K562 (cell line): ENCODE results near the gene ACTR3C. TPM values are rescaled to one million over a fixed set of nuclear protein-coding genes. Genes with fewer than 3 reads are reported as not detected.

Source experiments
- ARID1B ChIP-seq: fragments of 450-650 bp; IDR thresholded peaks from 2 replicates; pipeline ENCODE4 v1.6.1; 2016; ENCODE audit warnings: antibody characterized with exemption, mild to moderate bottlenecking, inconsistent platforms
- ARNT ChIP-seq, 2 experiments: fragments of 450-650 bp; IDR thresholded peaks; 2 replicates each; pipeline ENCODE4 v1.6.1; 2016; ENCODE audit warnings: mild to moderate bottlenecking in 1 of 2
- ATF7 ChIP-seq: fragments of 450-650 bp; IDR thresholded peaks from 2 replicates; pipeline ENCODE4 v1.7.1; 2014; ENCODE audit warnings: mild to moderate bottlenecking, moderate library complexity
- CCNT2 ChIP-seq: IDR thresholded peaks from 2 replicates; pipeline ENCODE4 v1.6.1; 2011; ENCODE audit warnings: borderline replicate concordance, low read depth, mild to moderate bottlenecking, moderate library complexity, mixed read lengths, low read length; ENCODE audit not compliant: insufficient read length; ENCODE audit errors: extremely low read depth
- CTCF ChIP-seq, 3 experiments: IDR thresholded peaks in 2 of 3; conservative IDR thresholded peaks in 1 of 3; 2 replicates each; pipeline ENCODE4 v1.5.1; 2011 to 2012; ENCODE audit warnings: low read length in 3 of 3, mild to moderate bottlenecking in 3 of 3, control low read depth in 2 of 3, improper control_type of control experiment in 1 of 3, inconsistent platforms in 1 of 3, low read depth in 1 of 3, mixed read lengths in 1 of 3, moderate library complexity in 1 of 3; ENCODE audit not compliant: insufficient read depth in 2 of 3
- FOXJ2 ChIP-seq: fragments of 200-800 bp; sonication (Bioruptor generic); IDR thresholded peaks from 2 replicates; pipeline ENCODE4 v1.6.1; 2016; ENCODE audit warnings: missing genetic modification characterization, missing compliant biosample characterization
- GATA2 ChIP-seq: sonication (generic); formaldehyde crosslinking; IDR thresholded peaks from 2 replicates; pipeline ENCODE4 v1.4.0; 2020; ENCODE audit warnings: mild to moderate bottlenecking, missing genetic modification reagents
- JUN ChIP-seq, 2 experiments: sonication (generic) in 1 of 2; formaldehyde crosslinking in 1 of 2; IDR thresholded peaks; 2 replicates each; pipeline versions ENCODE4 v1.6.1 to v1.8.0; 2012 to 2022; ENCODE audit warnings: borderline replicate concordance in 2 of 2, mild to moderate bottlenecking in 2 of 2, improper control_type of control experiment in 1 of 2, low read depth in 1 of 2, low read length in 1 of 2, missing genetic modification reagents in 1 of 2
- NR1H2 ChIP-seq: sonication (generic); formaldehyde crosslinking; IDR thresholded peaks from 2 replicates; pipeline ENCODE4 v1.4.0; 2020; ENCODE audit warnings: mild to moderate bottlenecking, missing genetic modification reagents
- PATZ1 ChIP-seq: fragments of 250-450 bp; sonication (Bioruptor Pico); IDR thresholded peaks from 2 replicates; pipeline ENCODE4 v1.5.0; 2020; ENCODE audit warnings: mild to moderate bottlenecking, borderline replicate concordance
- RBM39 ChIP-seq: fragments of 200-400 bp; formaldehyde crosslinking; optimal IDR thresholded peaks from 2 replicates; pipeline ENCODE3; 2018; ENCODE audit warnings: low read depth, low read length
- SMARCB1 ChIP-seq: IDR thresholded peaks from 2 replicates; pipeline ENCODE4 v1.6.1; 2011; ENCODE audit warnings: improper control_type of control experiment, low read depth; ENCODE audit not compliant: insufficient read length
- TAF7 ChIP-seq: fragments of 450-650 bp; IDR thresholded peaks from 2 replicates; pipeline ENCODE4 v1.6.1; 2016; ENCODE audit warnings: missing genetic modification characterization, missing compliant biosample characterization
- UBTF ChIP-seq, 2 experiments: IDR thresholded peaks; 2 replicates each; pipeline ENCODE4 v1.6.1; 2012; ENCODE audit warnings: improper control_type of control experiment in 2 of 2, low read depth in 2 of 2, low read length in 2 of 2, borderline replicate concordance in 1 of 2
- ZFX ChIP-seq: sonication (generic); formaldehyde crosslinking; IDR thresholded peaks from 2 replicates; pipeline ENCODE4 v1.8.0; 2022; ENCODE audit warnings: mild to moderate bottlenecking, missing genetic modification reagents, moderate library complexity
- ZNF224 ChIP-seq: sonication (generic); formaldehyde crosslinking; IDR thresholded peaks from 2 replicates; pipeline ENCODE4 v1.8.0; 2022; ENCODE audit warnings: mild to moderate bottlenecking, missing genetic modification reagents
- ZNF77 ChIP-seq: fragments of 250-450 bp; sonication (Bioruptor Pico); IDR thresholded peaks from 2 replicates; pipeline ENCODE4 v1.5.0; 2020
- polyA plus RNA-seq, 8 experiments: library from polyadenylated mRNA; depleted of rRNA in 4 of 8; stranded (reverse) in 5 of 8; unstranded in 3 of 8; fragments of >200 nt; fragmentation: Nextera tagmentation in 2 of 8; fragmentation: Illumina TruSeq in 1 of 8; extraction: Ambion mirVana in 2 of 8; extraction: Trizol in 1 of 8; gene quantifications; 2 replicates each; pipeline versions ENCODE4 v1.2.1 to v1.2.3, GENCODE V29; 2011 to 2014; ENCODE audit warnings: inconsistent platforms in 1 of 8, missing spikeins in 1 of 8
- total RNA-seq, 7 experiments: library from RNA; depleted of rRNA in 6 of 7; stranded (reverse); fragments of >200 nt in 6 of 7; fragmentation: Illumina TruSeq in 2 of 7; extraction: Trizol in 2 of 7; gene quantifications; 2 replicates each; pipeline versions ENCODE4 v1.2.1 to v1.2.3, GENCODE V29; 2011 to 2021; ENCODE audit warnings: low replicate concordance in 1 of 7
- TF ChIP-seq, protein P1 (sequence below): fragments of 450-650 bp; formaldehyde crosslinking; IDR thresholded peaks from 2 replicates; pipeline ENCODE4 v1.4.0; 2020; ENCODE audit warnings: mild to moderate bottlenecking, moderate library complexity

The ACTR3C gene
- total and polyA plus RNA-seq, 9 of the 15 experiments (the other 6 are each of a cell fraction or from before 2014, with no cell fraction given) = 9.0 to 35.4 (median 13.3) TPM

GRCh38 chr7:150322833-150323681 lies at the start of gene ACTR3C, which contains the start of gene LRRC61 (continued):
- TF ChIP-seq PATZ1 (CRISPR knock-in tag) (peak; percentile 82; the same call in 1 of the 2 replicates), UBTF (IDR thresholded peaks at IDR 0.05; ENCODE audit: borderline replicate concordance in 1 of 2, low read depth in 2 of 2, low read length in 2 of 2) (peak; percentile 64 to 92; a peak in 3 of 4 replicates), TAF7 (peak; percentile 81), ZNF77 (CRISPR knock-in tag) (peak; percentile 69; the same call in 1 of the 2 replicates), ZFX (CRISPR knock-in tag) (no peak), SMARCB1 (peak; percentile 6), GATA2 (peak; percentile 46; the same call in 1 of the 2 replicates), ATF7 (peak; percentile 99), ZNF224 (CRISPR knock-in tag) (peak; percentile 81), CCNT2 (peak; percentile 81), CTCF (IDR thresholded peaks at IDR 0.05 in 2 of 3, conservative IDR thresholded peaks at IDR 0.05 in 1 of 3; ENCODE audit: insufficient read depth in 2 of 3, low read depth in 1 of 3, low read length in 3 of 3) (peak; percentile 63 to 78 (median 63); a peak in 4 of 6 replicates), ARNT (IDR thresholded peaks at IDR 0.05) (no peak), NR1H2 (peak; percentile 79; the same call in 1 of the 2 replicates), JUN (IDR thresholded peaks at IDR 0.05; ENCODE audit: borderline replicate concordance, low read depth, low read length) (no peak; the same call in 1 of the 2 replicates), JUN (CRISPR knock-in tag; IDR thresholded peaks at IDR 0.05; ENCODE audit: borderline replicate concordance) (0 out of 2 replicates have a peak, but pooled peaks have one; percentile 89), ARID1B (peak; percentile 82), RBM39 (no peak), FOXJ2 (peak; percentile 62; the same call in 1 of the 2 replicates)
- TF ChIP-seq, protein P1, sequence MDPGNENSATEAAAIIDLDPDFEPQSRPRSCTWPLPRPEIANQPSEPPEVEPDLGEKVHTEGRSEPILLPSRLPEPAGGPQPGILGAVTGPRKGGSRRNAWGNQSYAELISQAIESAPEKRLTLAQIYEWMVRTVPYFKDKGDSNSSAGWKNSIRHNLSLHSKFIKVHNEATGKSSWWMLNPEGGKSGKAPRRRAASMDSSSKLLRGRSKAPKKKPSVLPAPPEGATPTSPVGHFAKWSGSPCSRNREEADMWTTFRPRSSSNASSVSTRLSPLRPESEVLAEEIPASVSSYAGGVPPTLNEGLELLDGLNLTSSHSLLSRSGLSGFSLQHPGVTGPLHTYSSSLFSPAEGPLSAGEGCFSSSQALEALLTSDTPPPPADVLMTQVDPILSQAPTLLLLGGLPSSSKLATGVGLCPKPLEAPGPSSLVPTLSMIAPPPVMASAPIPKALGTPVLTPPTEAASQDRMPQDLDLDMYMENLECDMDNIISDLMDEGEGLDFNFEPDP (CRISPR knock-in tag) = peak; percentile 90; the same call in 1 of the 2 replicates
